Immature natural killer cell (primary cell): ENCODE results near the gene IMPDH1. TPM values are rescaled to one million over a fixed set of nuclear protein-coding genes. Genes with fewer than 3 reads are reported as not detected.

Experiments
- DNase-seq, 3 donors: peaks; one replicate each; pipeline ENCODE4 v3.0.0; 2022; ENCODE audit warnings: mixed read lengths in 1 of 3
- H3K27ac Mint-ChIP-seq, 6 donors: one replicate each; pipeline ENCODE4 v1.8.0; 2020; ENCODE audit warnings: mixed read lengths in 6 of 6, mild to moderate bottlenecking in 5 of 6, inconsistent platforms in 4 of 6, moderate library complexity in 3 of 6
- H3K27me3 Mint-ChIP-seq, 3 donors: one replicate each; pipeline ENCODE4 v1.8.0; 2020 to 2021; ENCODE audit warnings: low read depth in 3 of 3, mild to moderate bottlenecking in 3 of 3, mixed read lengths in 3 of 3, moderate library complexity in 3 of 3, inconsistent platforms in 1 of 3
- H3K36me3 Mint-ChIP-seq, 3 donors: one replicate each; pipeline ENCODE4 v1.8.0; 2020; ENCODE audit warnings: mixed read lengths in 3 of 3, inconsistent platforms in 2 of 3, mild to moderate bottlenecking in 2 of 3
- H3K4me1 Mint-ChIP-seq, 2 donors: one replicate each; pipeline ENCODE4 v1.8.0; 2020; ENCODE audit warnings: inconsistent platforms in 2 of 2, mild to moderate bottlenecking in 2 of 2, mixed read lengths in 2 of 2, moderate library complexity in 1 of 2
- H3K4me3 Mint-ChIP-seq, 5 donors: one replicate each; pipeline ENCODE4 v1.8.0; 2020; ENCODE audit warnings: mild to moderate bottlenecking in 5 of 5, mixed read lengths in 5 of 5, inconsistent platforms in 3 of 5, moderate library complexity in 3 of 5
- H3K9me3 Mint-ChIP-seq, 6 donors: one replicate each; pipeline ENCODE4 v1.8.0; 2020; ENCODE audit warnings: mild to moderate bottlenecking in 6 of 6, mixed read lengths in 6 of 6, inconsistent platforms in 4 of 6, moderate library complexity in 3 of 6
- polyA plus RNA-seq, 3 donors: library from polyadenylated mRNA; unstranded; fragments of 300-500 nt; fragmentation: Illumina TruSeq; gene quantifications; one replicate each; pipeline ENCODE4 v1.2.3, GENCODE V29; 2021

IMPDH1 gene
- polyA plus RNA-seq, 3 donors from 2014 or later = 39.0 to 66.0 (median 53.3) TPM

DNA sequence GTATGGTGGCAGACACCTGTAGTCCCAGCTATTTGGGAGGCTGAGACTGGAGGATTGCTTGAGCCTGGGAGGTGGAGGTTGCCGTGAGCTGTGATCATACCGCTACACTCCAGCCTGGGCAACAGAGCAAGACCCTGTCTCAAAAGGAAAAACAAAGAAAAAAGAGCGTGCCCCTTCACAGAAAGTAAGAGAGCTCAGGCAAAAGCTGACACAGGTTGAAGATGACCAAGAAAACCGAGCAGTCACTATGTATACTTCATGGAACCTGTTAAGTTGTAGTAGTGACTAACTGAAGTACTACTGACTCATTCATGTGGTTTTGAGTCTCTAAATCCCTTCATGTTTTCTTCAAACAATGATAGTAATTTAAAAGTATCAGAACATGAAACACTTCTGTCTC lies 47.1 kb downstream of the IMPDH1 start:
- no peaks in the 10 kb centered on the region for H3K9me3 Mint-ChIP-seq
- no peaks in the 10 kb centered on the region for H3K36me3 Mint-ChIP-seq
- DNase-seq = no peak
- H3K4me1 Mint-ChIP-seq = peaks cover 14 to 16% of the 10 kb centered on the region in 2 donors
- H3K4me3 Mint-ChIP-seq = peak overlapping the region; percentile 22 to 88 (median 76)
- H3K27me3 Mint-ChIP-seq = peaks cover 22 to 35% (median 25%) of the 10 kb centered on the region in 3 donors
- no peak overlapping the region for H3K27ac Mint-ChIP-seq

DNA sequence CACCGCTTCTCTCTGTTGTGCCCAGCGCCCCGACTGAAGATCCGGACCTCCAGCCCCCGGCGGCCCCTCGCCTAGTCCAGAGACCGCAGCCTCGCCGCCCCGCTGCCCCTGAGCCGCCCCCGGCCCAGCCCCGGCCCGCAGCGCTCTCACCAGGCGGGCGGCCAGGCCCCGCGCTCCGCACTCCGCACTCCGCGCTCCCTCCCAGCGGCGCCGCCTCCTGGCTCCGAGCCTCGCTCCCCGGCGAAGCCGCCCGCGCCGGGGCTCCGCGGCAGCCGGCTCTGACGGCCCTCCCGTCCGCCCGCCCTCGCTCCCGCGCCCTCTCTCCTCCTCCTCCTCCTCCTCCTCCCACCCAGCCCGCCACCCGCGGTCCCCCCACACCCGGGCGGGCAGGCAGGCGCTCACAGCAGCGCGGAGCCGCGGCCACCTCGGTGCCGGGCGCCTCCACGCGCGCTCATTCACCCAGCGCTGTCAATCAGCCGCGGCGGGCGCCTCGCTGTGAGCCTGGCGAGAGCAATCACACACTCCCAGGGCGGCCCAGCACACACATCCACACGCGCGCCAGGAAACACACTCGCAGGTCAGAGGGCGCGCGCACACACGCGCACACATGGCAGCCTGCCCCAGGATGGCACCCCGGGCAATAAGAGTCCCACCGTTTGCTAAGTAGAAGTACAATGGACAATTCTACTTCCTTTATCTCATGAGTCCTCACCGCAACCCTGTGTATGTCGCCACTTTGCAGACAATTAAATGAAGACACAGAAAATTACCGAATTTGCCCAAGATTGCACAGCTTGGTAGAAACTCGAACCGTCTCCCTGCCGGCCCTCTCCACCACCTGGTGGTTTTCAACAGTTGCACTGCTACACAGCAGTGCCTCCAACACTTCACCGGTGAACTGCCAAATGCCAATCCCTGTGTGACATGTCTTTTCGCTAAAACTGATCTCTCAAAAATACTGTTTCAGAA lies 48.1 kb downstream of the IMPDH1 start, which contains the start of gene PRRT4:
Gene PRRT4, minus strand, starts transcription at position 280 of the 969 bp plus-strand sequence.
- peak within 1 kb of the TSS; percentile 74 to 88 (median 82) for H3K4me3 Mint-ChIP-seq
- peaks cover 14 to 16% of the 10 kb centered on the region in 2 donors for H3K4me1 Mint-ChIP-seq
- H3K9me3 Mint-ChIP-seq = no peaks in the 10 kb centered on the region
- no peaks in the 10 kb centered on the region for H3K36me3 Mint-ChIP-seq
- no peak within 1 kb of the TSS for H3K27ac Mint-ChIP-seq
- H3K27me3 Mint-ChIP-seq = peaks cover 22 to 35% (median 24%) of the 10 kb centered on the region in 3 donors
- peak; percentile 15 to 35 (median 19) for DNase-seq

DNA sequence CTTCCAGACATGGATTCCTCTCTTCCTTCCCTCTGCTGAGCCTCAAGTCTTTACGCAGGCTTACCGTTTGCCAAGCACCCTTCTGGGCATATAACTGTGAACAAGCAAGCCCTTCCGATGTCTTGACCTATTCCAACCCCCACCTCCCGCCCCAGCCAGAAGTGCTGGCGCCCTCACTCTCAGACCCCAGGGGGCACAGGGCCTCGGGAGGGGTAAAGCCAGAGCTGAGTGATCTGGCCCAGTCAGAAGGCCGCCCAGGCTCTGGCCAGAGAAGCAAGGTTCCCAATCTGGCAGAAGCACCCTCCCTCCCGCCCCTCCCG lies 49.5 kb downstream of the IMPDH1 start:
- peak overlapping the region in 1 of 5 donors; percentile 46 for H3K4me3 Mint-ChIP-seq
- H3K4me1 Mint-ChIP-seq = peaks cover 14 to 16% of the 10 kb centered on the region in 2 donors
- H3K36me3 Mint-ChIP-seq = no peaks in the 10 kb centered on the region
- no peak overlapping the region for H3K27ac Mint-ChIP-seq
- H3K27me3 Mint-ChIP-seq = peaks cover 19 to 32% (median 22%) of the 10 kb centered on the region in 3 donors
- no peaks in the 10 kb centered on the region for H3K9me3 Mint-ChIP-seq
- DNase-seq = no peak

DNA sequence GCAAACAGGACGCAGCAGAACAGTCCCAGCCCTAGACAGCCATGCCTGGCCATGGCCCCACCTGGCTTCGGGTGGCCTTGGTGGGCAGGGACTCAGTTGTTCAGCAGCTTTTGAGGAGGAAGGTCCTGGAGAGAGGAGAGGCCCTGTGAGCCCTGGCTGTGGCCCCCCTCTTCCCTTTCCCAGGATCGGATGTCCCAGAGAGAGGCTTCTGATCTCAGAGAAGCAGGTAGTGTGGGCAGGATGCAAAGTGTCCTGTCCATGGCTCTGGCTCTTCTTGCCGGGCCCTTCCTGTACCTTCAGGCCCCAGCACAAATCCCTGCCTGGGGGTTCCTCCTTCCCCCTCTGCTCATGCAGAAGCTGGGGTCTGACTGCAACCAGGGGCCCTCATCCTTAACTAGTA lies 49.8 kb downstream of the IMPDH1 start:
- H3K27me3 Mint-ChIP-seq = peaks cover 18 to 28% (median 22%) of the 10 kb centered on the region in 3 donors
- H3K4me1 Mint-ChIP-seq = peaks cover 14 to 16% of the 10 kb centered on the region in 2 donors
- H3K4me3 Mint-ChIP-seq = peak overlapping the region in 3 of 5 donors; percentile 23 to 55 (median 46)
- H3K36me3 Mint-ChIP-seq = no peaks in the 10 kb centered on the region
- DNase-seq = no peak
- H3K27ac Mint-ChIP-seq = no peak overlapping the region
- H3K9me3 Mint-ChIP-seq = no peaks in the 10 kb centered on the region

DNA sequence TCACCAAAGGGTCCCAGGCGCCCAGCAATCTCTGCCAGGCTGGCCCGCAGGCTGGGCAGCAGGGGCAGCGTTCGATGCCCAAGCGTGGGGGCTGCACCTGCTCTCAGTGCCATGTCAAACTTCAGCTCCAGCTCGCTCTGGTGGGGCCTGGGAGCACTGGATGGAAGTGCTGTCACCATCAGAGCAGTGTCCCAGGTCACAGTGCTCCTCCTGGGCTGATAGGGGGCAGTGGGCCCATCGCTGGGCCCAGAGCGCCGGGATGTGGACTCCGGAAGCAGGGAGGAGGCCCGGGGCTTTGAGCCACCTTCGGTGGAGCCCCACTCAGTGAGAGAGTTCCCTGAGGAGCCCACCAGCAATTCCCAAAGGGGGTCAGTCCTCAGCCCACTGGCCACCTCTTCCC lies 50.4 kb downstream of the IMPDH1 start:
- H3K9me3 Mint-ChIP-seq = no peaks in the 10 kb centered on the region
- peaks cover 18 to 24% (median 18%) of the 10 kb centered on the region in 3 donors for H3K27me3 Mint-ChIP-seq
- DNase-seq = no peak
- peak overlapping the region in 2 of 5 donors; percentile 25 to 33 for H3K4me3 Mint-ChIP-seq
- no peak overlapping the region for H3K27ac Mint-ChIP-seq
- H3K4me1 Mint-ChIP-seq = peaks cover 14 to 16% of the 10 kb centered on the region in 2 donors
- H3K36me3 Mint-ChIP-seq = no peaks in the 10 kb centered on the region

DNA sequence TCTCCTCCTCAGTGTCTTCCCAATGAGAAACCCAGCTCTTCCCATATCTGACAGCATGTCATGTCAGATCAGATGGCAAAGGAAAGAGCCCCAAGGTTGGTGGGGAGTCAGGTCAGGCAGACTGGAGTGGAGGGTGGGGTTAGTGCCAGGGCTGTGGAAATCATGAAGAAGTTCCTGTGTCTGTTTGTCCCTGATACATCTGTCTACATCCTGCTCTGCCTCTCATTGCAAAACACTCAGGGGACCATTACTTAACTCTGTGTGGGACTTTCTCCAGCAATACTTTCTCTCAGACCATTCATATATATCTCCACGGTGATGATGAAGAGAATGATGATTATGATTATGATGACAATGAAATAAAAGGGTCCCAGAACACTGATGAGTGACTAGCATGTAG lies 51.5 kb downstream of the IMPDH1 start:
- Mint-ChIP-seq H3K4me1 (peaks cover 14 to 16% of the 10 kb centered on the region in 2 donors), H3K27ac (no peak overlapping the region), H3K4me3 (no peak overlapping the region), H3K36me3 (peaks cover 0 to 2% (median 0%) of the 10 kb centered on the region in 3 donors), H3K27me3 (peaks cover 12 to 22% (median 20%) of the 10 kb centered on the region in 3 donors), H3K9me3 (peaks cover 0 to 1% (median 0%) of the 10 kb centered on the region in 6 donors)
- DNase-seq = no peak

DNA sequence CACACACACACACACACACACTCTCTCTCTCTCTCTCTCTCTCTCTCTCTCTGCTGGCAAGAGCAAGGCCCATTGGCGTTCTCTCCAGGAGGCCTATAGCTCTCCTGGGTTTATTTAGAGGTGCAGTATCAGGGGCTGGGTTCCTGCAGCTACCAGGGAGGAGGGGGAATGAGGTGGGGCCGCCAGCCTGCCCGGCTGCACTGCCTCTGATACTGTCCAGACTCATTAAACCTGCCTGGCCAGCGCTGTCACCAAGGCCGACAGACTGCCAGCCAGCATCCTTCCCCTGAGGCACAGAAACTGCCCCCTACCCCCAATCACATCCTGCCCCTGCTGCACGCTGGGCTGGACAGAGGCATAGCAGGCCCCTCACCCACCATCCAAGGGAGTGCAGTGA lies 52.6 kb downstream of the IMPDH1 start:
- no peak overlapping the region for H3K27ac Mint-ChIP-seq
- H3K27me3 Mint-ChIP-seq = peaks cover 9 to 19% (median 18%) of the 10 kb centered on the region in 3 donors
- H3K4me3 Mint-ChIP-seq = no peak overlapping the region
- DNase-seq = no peak
- peaks cover 12 to 16% of the 10 kb centered on the region in 2 donors for H3K4me1 Mint-ChIP-seq
- H3K36me3 Mint-ChIP-seq = peaks cover 0 to 5% (median 0%) of the 10 kb centered on the region in 3 donors
- peaks cover 0 to 2% (median 0%) of the 10 kb centered on the region in 6 donors for H3K9me3 Mint-ChIP-seq

DNA sequence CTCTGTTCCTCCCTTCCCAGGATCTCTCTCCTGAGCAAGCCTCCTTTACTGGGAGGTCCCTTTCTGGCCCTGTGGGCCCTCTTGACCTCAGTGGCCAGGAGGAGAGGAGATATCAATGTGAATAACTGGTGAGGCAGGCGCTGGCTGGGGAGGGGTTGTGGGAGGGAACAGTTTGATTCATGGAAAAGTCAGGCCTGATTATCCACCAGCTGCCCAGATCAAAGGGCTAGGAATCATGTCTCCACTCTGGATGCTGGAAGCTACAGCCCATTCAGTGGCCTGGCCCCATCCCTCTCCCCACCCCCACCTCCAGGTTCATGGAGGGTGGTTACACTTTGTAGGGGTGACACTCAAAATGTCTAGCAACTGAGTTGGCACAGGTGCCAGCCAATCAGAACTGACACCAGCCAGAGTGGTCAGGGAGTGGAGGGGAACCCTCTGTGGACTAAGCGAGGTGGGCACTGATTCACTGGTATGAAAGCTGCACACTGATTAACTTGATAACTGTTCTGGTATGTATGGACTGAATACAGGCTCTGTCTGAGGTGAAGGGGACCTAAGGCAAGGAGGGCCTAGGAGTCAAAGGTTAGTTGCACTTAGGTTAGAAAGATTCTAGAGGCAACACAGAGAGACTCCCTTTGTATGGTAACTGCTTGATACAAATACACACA lies 53.1 kb downstream of the IMPDH1 start:
- DNase-seq = no peak
- peaks cover 0 to 2% (median 0%) of the 10 kb centered on the region in 6 donors for H3K9me3 Mint-ChIP-seq
- no peak overlapping the region for H3K4me3 Mint-ChIP-seq
- peaks cover 6 to 15% (median 15%) of the 10 kb centered on the region in 3 donors for H3K27me3 Mint-ChIP-seq
- H3K36me3 Mint-ChIP-seq = peaks cover 0 to 5% (median 0%) of the 10 kb centered on the region in 3 donors
- peaks cover 6 to 11% of the 10 kb centered on the region in 2 donors for H3K4me1 Mint-ChIP-seq
- H3K27ac Mint-ChIP-seq = no peak overlapping the region

DNA sequence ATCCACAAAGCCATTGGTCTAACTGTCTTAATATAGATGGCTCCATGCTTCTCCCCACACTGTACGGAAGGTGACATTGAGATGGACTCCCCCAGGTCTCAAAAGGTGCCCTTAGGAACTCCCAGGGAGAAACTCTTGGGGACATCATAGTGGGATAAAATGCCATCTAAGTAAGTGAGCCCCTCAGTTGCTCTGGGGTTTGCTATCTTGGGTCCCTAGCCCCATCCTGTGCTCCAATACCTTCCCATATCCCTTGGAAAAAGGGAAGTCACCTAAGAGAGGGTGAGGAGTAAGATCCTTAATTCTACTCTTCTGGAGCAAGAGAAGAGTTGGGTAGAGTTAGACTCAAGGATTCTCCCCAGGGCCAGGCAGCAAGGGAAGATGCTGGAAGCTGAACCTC lies 56.2 kb downstream of the IMPDH1 start:
- DNase-seq = no peak
- H3K27me3 Mint-ChIP-seq = peaks cover 5 to 20% (median 9%) of the 10 kb centered on the region in 3 donors
- peaks cover 0 to 3% (median 0%) of the 10 kb centered on the region in 6 donors for H3K9me3 Mint-ChIP-seq
- H3K4me1 Mint-ChIP-seq = peaks cover 3 to 5% of the 10 kb centered on the region in 2 donors
- peaks cover 0 to 5% (median 0%) of the 10 kb centered on the region in 3 donors for H3K36me3 Mint-ChIP-seq
- no peak overlapping the region for H3K27ac Mint-ChIP-seq
- peak overlapping the region in 2 of 5 donors; percentile 48 to 67 for H3K4me3 Mint-ChIP-seq

DNA sequence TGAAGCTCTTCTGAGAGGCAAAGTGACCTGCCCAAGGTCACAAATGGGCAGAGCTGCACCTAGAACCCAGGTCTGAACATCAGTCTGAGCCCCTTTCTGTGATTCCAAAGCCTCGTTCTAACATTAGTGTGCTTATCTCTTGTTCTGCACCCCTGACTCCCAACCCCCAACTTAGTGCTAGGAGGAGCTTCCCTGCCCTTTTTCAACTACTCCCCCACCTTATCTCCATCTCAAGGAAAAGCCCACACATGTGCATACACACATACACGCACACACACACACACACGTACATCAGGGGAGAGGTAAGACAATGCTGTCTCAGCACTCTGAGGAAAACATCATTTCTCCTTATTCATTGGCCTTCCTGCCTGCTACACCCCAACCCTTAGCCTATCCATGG lies 56.6 kb downstream of the IMPDH1 start:
- Mint-ChIP-seq H3K4me3 (peak overlapping the region; percentile 47 to 67 (median 56)), H3K36me3 (peaks cover 0 to 5% (median 0%) of the 10 kb centered on the region in 3 donors), H3K27ac (no peak overlapping the region), H3K9me3 (peaks cover 0 to 3% (median 0%) of the 10 kb centered on the region in 6 donors), H3K27me3 (peaks cover 6 to 20% (median 13%) of the 10 kb centered on the region in 3 donors), H3K4me1 (peaks cover 3 to 5% of the 10 kb centered on the region in 2 donors)
- DNase-seq = no peak

DNA sequence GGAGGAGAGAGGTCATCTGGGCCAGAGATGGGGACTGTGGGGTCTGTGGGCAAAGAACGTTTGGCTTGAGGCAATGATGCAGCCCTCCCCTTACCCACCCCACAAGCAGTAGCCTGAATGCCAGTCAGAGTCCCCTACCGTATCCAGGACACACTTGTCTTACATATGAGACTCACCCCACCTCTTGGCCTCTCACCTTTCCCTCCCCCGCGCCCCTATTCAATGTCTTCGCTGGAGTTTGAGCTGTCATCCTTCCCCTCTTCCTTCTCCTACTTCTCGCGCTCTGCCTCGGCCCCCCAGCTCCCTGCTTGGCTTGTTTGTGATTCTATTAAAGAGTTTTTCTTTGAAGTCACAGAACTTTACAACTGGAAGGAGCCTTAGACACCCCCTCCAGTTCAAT lies 57.1 kb downstream of the IMPDH1 start:
- H3K36me3 Mint-ChIP-seq = peaks cover 0 to 5% (median 0%) of the 10 kb centered on the region in 3 donors
- peaks cover 0 to 3% (median 0%) of the 10 kb centered on the region in 6 donors for H3K9me3 Mint-ChIP-seq
- H3K4me1 Mint-ChIP-seq = peaks cover 3 to 5% of the 10 kb centered on the region in 2 donors
- no peak for DNase-seq
- H3K4me3 Mint-ChIP-seq = peak overlapping the region; percentile 47 to 67 (median 56)
- peaks cover 6 to 20% (median 14%) of the 10 kb centered on the region in 3 donors for H3K27me3 Mint-ChIP-seq
- H3K27ac Mint-ChIP-seq = no peak overlapping the region

DNA sequence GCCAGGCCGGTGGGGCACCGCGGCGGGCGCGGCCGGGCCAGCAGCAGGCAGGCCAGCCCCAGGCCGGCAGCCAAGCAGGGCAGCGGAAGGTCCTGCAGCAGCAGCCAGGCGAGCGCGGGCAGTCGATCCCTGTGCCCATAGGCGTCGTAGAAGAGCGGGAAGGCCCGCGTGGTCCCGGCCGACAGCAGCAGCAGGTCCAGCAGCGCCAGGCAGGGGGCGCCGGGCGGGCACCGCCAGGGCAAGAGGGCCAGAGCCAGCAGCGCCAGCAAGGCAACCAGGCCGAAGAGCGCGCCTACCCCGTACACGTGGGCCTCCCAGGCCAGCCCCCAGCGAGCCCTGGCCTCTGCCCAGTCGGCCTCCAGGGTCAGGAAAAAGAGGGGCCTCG lies 57.6 kb downstream of the IMPDH1 start:
- Mint-ChIP-seq H3K4me3 (no peak overlapping the region), H3K36me3 (peaks cover 0 to 5% (median 0%) of the 10 kb centered on the region in 3 donors), H3K27me3 (peaks cover 4 to 20% (median 17%) of the 10 kb centered on the region in 3 donors), H3K9me3 (peaks cover 0 to 3% (median 0%) of the 10 kb centered on the region in 6 donors), H3K27ac (no peak overlapping the region), H3K4me1 (peaks cover 3 to 5% of the 10 kb centered on the region in 2 donors)
- peak in 2 of 3 donors; percentile 22 to 29 for DNase-seq

DNA sequence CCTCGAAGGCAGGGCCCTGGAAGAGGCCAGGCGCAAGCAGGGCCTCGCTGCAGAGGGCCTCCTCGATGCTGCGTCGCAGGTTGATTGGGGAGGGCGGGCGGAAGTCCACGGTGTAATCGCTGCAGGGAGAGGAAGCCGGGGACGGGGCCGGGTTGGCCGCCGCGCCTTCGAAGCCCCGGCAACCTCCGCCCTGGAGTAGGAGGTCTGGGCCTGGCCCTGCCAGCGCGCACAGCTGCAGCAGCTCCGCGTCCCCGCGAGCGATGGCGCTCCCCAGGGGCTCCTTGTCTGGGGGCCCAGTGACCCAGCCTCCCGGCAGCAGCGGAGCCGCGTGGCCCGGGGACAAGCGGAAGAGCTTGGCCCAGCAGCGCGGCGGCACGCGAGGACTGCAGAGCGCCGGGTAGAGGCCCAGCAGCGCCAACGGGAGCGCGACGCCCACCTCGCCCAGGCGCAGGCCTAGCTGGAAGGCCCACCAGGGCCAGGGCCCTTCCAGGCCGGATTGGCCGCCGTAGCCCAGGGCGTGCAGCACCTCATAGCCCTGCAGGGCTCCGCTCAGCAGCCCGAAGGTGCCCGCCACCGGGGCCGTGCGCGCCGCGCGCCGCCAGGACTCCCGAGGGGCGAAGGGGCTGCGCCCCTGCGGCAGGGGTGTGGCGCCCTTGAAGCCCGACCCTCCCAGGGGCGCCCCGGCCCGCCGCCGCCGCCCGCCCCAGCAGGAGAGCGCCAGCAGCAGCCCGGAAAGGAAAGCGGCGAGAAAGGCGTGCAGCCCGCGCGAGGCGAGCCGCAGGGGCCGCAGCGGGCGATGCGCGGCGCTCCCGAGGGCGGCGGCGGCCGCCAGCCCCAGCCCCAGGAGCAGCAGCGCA lies 58.3 kb downstream of the IMPDH1 start:
- peak in 1 of 3 donors; percentile 12 for DNase-seq
- H3K4me1 Mint-ChIP-seq = peaks cover 3 to 5% of the 10 kb centered on the region in 2 donors
- no peak overlapping the region for H3K27ac Mint-ChIP-seq
- H3K36me3 Mint-ChIP-seq = peaks cover 0 to 5% (median 0%) of the 10 kb centered on the region in 3 donors
- H3K4me3 Mint-ChIP-seq = peak overlapping the region in 3 of 5 donors; percentile 38 to 67 (median 55)
- peaks cover 2 to 20% (median 17%) of the 10 kb centered on the region in 3 donors for H3K27me3 Mint-ChIP-seq
- peaks cover 0 to 3% (median 0%) of the 10 kb centered on the region in 6 donors for H3K9me3 Mint-ChIP-seq
